Thymus (tissue), 11 donors: ENCODE results near the gene MDN1. TPM values are rescaled to one million over a fixed set of nuclear protein-coding genes. Genes with fewer than 3 reads are reported as not detected.
"Not testable (repeated sequence)": the region's sequence is repeated elsewhere in the genome, so short reads cannot be mapped to it uniquely, and the experiment has no call there.

Source experiments
- DNase-seq, 9 donors: peaks; one replicate each; pipeline ENCODE4 v3.0.0-alpha.2; 2013; ENCODE audit warnings: low spot score in 9 of 9, low read depth in 6 of 9, missing footprints in 1 of 9
- H3K27ac ChIP-seq, 2 donors: one replicate each; pipeline ENCODE4 v1.5.1; 2013; ENCODE audit warnings: control low read depth in 1 of 2, low read depth in 1 of 2, low read length in 1 of 2, mild to moderate bottlenecking in 1 of 2, moderate library complexity in 1 of 2
- H3K27me3 ChIP-seq, 2 donors: one replicate each; pipeline ENCODE4 v1.5.1; 2013; ENCODE audit warnings: low read length in 1 of 2; ENCODE audit not compliant: control insufficient read depth in 2 of 2, insufficient read depth in 1 of 2
- H3K36me3 ChIP-seq, 2 donors: one replicate each; pipeline ENCODE4 v1.5.1; 2013; ENCODE audit warnings: low read length in 1 of 2, mild to moderate bottlenecking in 1 of 2, moderate library complexity in 1 of 2; ENCODE audit not compliant: control insufficient read depth in 2 of 2, insufficient read depth in 2 of 2
- H3K4me1 ChIP-seq, 2 donors: one replicate each; pipeline ENCODE4 v1.5.1; 2013; ENCODE audit warnings: low read length in 2 of 2; ENCODE audit not compliant: control insufficient read depth in 2 of 2, insufficient read depth in 2 of 2
- H3K4me3 ChIP-seq, 2 donors: one replicate each; pipeline ENCODE4 v1.5.1; 2013; ENCODE audit warnings: low read length in 2 of 2, control low read depth in 1 of 2, mild to moderate bottlenecking in 1 of 2
- H3K9me3 ChIP-seq, 2 donors: one replicate each; pipeline ENCODE4 v1.5.1; 2013; ENCODE audit warnings: low read length in 1 of 2, mild to moderate bottlenecking in 1 of 2; ENCODE audit not compliant: control insufficient read depth in 2 of 2, insufficient read depth in 1 of 2
- WGBS: extraction: QIAGEN DNeasy Blood & Tissue Kit; methylation state at CpG from one replicate; pipeline ENCODE4 v1.1.7; 2013; 5-methylcytosine and 5-hydroxymethylcytosine counted together
- polyA plus RNA-seq: library from polyadenylated mRNA; stranded (reverse); fragments of 200-250 nt; gene quantifications from one replicate; pipeline ENCODE4 v1.2.3, GENCODE V29; 2013
- total RNA-seq: library from RNA; stranded (reverse); fragments of 120-200 nt; gene quantifications from one replicate; pipeline ENCODE4 v1.2.4, GENCODE V29; 2013
- donor health status: healthy.

The MDN1 gene
- total and polyA plus RNA-seq, 2 donors: 15.1 to 37.6 TPM

DNA sequence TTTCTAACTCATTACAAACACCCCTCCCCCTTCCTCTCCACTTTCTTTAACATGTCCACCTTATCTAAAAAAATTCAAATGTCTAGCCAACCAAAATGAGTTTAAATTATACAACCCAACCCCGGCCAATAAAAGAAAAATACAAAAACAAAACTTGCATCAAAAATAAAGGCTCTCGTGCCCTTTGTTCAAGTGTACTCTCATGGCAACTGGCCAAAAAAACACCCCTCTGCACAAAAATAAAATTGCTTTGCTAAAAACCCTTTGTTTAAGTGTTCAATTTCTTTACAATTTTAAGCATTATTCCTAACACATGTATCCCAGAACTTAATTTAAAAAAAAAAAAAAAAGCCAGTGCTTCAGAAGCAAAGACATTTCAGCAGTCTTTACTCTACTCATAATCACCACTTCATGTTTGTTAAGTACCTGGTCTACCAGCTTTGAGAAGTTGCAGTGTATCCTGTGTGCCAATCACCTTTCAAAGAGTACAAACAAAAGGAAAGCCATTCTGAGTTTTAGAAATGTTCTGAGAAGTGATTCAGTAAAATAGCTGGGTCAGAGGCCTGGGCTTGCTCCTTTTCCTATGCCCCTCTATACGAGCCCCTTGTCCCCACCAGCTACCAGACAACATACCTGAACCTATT lies 87.5 kb downstream of the MDN1 start:
- no peak for DNase-seq
- Histone ChIP-seq H3K9me3 (no peaks in the 10 kb centered on the region), H3K27ac (no peak overlapping the region), H3K4me3 (no peak overlapping the region), H3K4me1 (no peaks in the 10 kb centered on the region), H3K27me3 (no peaks in the 10 kb centered on the region), H3K36me3 (peaks cover 14 to 29% of the 10 kb centered on the region in 2 donors)
- 98% methylated on average over 3 of the region's 3 CpGs for WGBS

DNA sequence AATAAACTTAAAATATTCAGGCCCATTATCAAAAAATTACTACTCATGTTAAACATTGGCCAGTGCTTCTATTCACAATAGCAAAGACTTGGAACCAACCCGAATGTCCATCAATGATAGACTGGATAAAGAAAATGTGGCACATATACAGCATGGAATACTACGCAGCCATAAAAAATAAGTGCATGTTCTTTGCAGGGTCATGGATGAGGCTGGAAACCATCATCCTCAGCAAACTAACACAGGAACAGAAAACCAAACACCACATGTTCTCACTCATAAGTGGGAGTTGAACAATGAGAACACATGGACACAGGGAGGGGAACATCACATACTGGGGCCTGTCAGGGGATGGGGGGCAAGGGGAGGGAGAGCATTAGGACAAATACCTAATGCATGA lies 88.3 kb downstream of the MDN1 start:
- not testable (repeated sequence) for H3K4me1 ChIP-seq, H3K4me3 ChIP-seq, DNase-seq, H3K9me3 ChIP-seq, H3K27ac ChIP-seq, H3K27me3 ChIP-seq
- WGBS: 99% methylated on average over 2 of the region's 2 CpGs
- H3K36me3 ChIP-seq: peaks cover 15 to 31% of the 10 kb centered on the region in 2 donors

DNA sequence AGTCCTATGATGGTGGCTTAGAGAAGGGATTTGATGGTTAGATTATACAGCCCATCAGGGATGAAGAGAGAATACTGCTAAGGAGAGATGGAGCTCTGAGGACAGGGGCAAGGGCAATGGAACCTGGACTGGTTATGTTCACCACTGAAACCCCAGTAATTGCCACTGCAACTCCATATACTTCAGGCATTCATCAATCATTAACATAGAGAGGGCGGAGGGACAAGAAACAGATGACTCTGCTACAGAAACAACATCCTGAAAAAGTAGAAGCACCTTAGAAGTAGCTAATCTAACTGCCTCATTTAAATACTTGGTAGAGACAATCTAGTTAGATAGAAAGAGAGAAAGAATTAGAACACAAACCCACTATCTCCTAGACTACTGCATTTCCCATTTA lies 89.8 kb downstream of the MDN1 start:
- H3K4me1 ChIP-seq: no peaks in the 10 kb centered on the region
- H3K9me3 ChIP-seq: no peaks in the 10 kb centered on the region
- 100% methylated on average over 1 of the region's 1 CpG for WGBS
- DNase-seq: no peak
- H3K27ac ChIP-seq: no peak overlapping the region
- H3K27me3 ChIP-seq: no peaks in the 10 kb centered on the region
- peaks cover 15 to 32% of the 10 kb centered on the region in 2 donors for H3K36me3 ChIP-seq
- H3K4me3 ChIP-seq: no peak overlapping the region

GRCh38 chr6:89727501-89727900 lies 92.1 kb downstream of the MDN1 start:
- H3K27ac ChIP-seq: no peak overlapping the region
- WGBS: 98% methylated on average over 7 of the region's 7 CpGs
- H3K9me3 ChIP-seq: no peaks in the 10 kb centered on the region
- no peak overlapping the region for H3K4me3 ChIP-seq
- no peaks in the 10 kb centered on the region for H3K27me3 ChIP-seq
- peaks cover 13 to 42% of the 10 kb centered on the region in 2 donors for H3K36me3 ChIP-seq
- no peaks in the 10 kb centered on the region for H3K4me1 ChIP-seq
- no peak for DNase-seq

DNA sequence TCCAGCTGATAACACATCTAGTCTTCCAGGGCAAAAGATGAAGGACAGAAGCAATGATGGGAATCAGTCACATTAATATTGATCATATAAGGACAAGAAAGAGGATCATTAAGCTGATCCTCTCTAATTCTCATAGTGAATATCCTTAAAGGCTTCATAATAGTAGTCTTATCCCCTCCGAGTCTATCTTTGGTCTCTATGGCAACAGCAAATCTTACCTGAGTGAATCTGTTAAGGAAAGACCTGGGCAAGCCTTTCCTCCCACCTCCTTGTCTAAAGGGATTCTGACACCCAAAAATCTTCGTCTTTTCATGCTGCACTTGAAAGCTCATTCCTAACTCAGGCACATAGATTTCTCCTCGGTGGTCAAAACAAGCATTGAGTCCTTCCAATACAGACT lies 94.6 kb downstream of the MDN1 start:
- no peaks in the 10 kb centered on the region for H3K9me3 ChIP-seq
- no peak overlapping the region for H3K4me3 ChIP-seq
- H3K4me1 ChIP-seq: no peaks in the 10 kb centered on the region
- peaks cover 13 to 49% of the 10 kb centered on the region in 2 donors for H3K36me3 ChIP-seq
- H3K27ac ChIP-seq: no peak overlapping the region
- no peaks in the 10 kb centered on the region for H3K27me3 ChIP-seq
- no peak for DNase-seq
- 96% methylated on average over 3 of the region's 3 CpGs for WGBS

DNA sequence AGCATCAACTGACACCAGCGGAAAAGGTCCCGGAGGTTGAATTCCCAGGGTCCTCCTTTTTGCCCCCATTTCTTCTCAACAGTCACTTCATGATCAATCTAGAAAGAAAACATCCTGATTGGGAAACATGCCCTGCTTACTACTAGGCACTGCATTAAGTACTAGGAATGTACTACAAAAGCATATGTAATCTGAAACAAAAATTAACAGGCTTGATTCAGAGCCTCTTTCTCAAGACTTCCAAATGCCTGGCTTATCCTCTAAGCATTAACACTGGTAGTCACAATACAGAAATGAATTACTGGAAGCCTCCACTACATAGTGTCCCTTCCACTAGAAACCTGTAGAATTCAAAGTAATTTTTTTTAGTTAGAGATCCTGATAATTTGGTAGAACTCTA lies 96.5 kb downstream of the MDN1 start:
- WGBS: over 99% methylated on average over 2 of the region's 2 CpGs

GRCh38 chr6:89716532-89716931 lies 103.1 kb downstream of the MDN1 start:
- WGBS: 97% methylated on average over 3 of the region's 3 CpGs
- no peak for DNase-seq
- Histone ChIP-seq H3K4me3 (no peak overlapping the region), H3K27me3 (no peaks in the 10 kb centered on the region), H3K27ac (no peak overlapping the region), H3K4me1 (no peaks in the 10 kb centered on the region), H3K36me3 (peaks cover 24 to 69% of the 10 kb centered on the region in 2 donors), H3K9me3 (no peaks in the 10 kb centered on the region)

More for the DNA sequence above, 96.5 kb downstream of the MDN1 start:
- Histone ChIP-seq H3K4me1 (no peaks in the 10 kb centered on the region), H3K9me3 (no peaks in the 10 kb centered on the region), H3K4me3 (no peak overlapping the region), H3K36me3 (peaks cover 20 to 53% of the 10 kb centered on the region in 2 donors), H3K27me3 (no peaks in the 10 kb centered on the region), H3K27ac (no peak overlapping the region)
- no peak for DNase-seq

GRCh38 chr6:89711801-89712200 lies 107.8 kb downstream of the MDN1 start:
- 98% methylated on average over 3 of the region's 3 CpGs for WGBS
- Histone ChIP-seq H3K4me3 (no peak overlapping the region), H3K9me3 (no peaks in the 10 kb centered on the region), H3K27ac (no peak overlapping the region), H3K27me3 (no peaks in the 10 kb centered on the region), H3K4me1 (no peaks in the 10 kb centered on the region), H3K36me3 (peaks cover 28 to 81% of the 10 kb centered on the region in 2 donors)
- DNase-seq: no peak

DNA sequence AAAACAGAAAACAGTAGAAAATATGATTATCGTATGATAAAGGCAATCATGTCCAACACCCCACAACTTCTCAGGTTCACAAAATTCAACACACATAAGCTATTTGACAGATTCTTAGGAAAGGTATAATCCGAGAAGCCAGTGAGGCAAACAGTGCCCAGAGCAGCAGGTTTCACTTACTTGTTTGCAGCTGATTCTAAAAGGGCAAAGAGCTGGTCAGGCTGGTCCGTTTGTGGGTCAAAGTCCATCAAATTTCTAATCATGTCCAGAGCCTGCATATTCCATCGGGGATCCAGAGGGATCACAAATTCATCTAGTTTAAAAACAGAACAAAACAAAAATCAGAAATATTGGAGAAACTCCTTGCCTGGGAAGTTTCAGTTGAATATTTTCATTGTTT lies 111.3 kb downstream of the MDN1 start:
- DNase-seq: no peak
- H3K27ac ChIP-seq: no peak overlapping the region
- H3K36me3 ChIP-seq: peaks cover 15 to 57% of the 10 kb centered on the region in 2 donors
- 84% methylated on average over 4 of the region's 4 CpGs for WGBS
- H3K9me3 ChIP-seq: no peaks in the 10 kb centered on the region
- no peaks in the 10 kb centered on the region for H3K27me3 ChIP-seq
- H3K4me3 ChIP-seq: no peak overlapping the region
- no peaks in the 10 kb centered on the region for H3K4me1 ChIP-seq
